Thyroid gland (tissue), 4 donors: ENCODE data around the gene MRPL4.

Experiments
- CTCF ChIP-seq, 6 experiments: fragments of 200-600 bp in 3 of 6; fragments of 450-650 bp in 3 of 6; sonication (generic) in 3 of 6; IDR thresholded peaks; one replicate each; pipeline ENCODE4 v1.5.1; 2016 to 2019; ENCODE audit warnings: antibody characterized with exemption in 6 of 6, mild to moderate bottlenecking in 2 of 6, inconsistent platforms in 1 of 6, moderate library complexity in 1 of 6
- POLR2A ChIP-seq, 2 donors: fragments of 450-650 bp; IDR thresholded peaks; one replicate each; pipeline ENCODE4 v1.6.1; 2017; ENCODE audit warnings: antibody characterized with exemption in 2 of 2, mild to moderate bottlenecking in 2 of 2, moderate library complexity in 1 of 2

- TF ChIP-seq CTCF (IDR thresholded peaks at IDR 0.05), result no peak
- no peak for TF ChIP-seq POLR2A (IDR thresholded peaks at IDR 0.05)
Observed at GRCh38 chr19:10278935-10279334, 26.9 kb downstream of the MRPL4 start.
